ENCODE data around the gene PTH. TPM values are rescaled to one million over a fixed set of nuclear protein-coding genes. Genes with fewer than 3 reads are reported as not detected.

PTH gene
- not detected in 2 replicates for total RNA-seq (2014; rRNA removed; shearing (Covaris generic))

DNA sequence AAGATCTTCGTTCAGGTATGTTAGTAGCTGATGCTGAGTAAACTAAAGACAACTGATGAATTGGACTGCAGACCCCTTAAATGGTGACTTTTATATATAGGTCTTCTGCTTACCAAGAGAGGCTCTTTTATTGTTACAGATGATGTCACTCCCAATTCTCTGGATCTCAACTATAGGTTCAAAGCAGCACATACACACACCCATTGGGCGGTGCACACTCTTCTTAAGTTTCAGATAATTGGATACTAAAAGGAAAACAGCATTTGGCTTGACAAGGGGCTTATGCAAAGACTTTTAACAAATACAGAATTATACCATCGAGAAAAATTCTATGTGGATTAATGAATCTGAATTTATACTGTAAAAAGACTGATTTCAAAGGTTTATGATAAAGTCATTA lies at the start of gene PTH:
Gene PTH, minus strand, starts transcription at position 69 of the 400 bp plus-strand sequence. CDS start 3,142 bp downstream, outside the sequence.
- DNase-seq (ENCODE audit: low read depth) = no peak

DNA sequence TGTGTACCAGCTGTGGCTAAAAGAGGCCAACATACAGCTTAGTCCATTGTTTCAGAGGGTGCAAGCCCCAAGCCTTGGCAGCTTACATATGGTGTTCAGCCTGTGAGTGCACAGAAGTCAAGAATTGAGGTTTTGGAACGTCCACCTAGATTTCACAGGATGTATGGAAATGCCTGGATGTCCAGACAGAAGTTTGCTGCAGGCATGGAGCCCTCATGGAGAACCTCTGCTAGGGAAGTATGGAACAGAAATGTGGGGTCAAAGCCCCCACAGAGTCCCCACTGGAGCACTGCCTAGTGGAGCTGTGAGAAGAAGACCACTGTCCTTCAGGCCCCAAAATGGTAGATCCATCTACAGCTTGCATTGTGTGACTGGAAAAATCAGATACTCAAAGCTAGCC lies 42.2 kb upstream of the PTH start:
- no peak for DNase-seq (ENCODE audit: low read depth)

DNA sequence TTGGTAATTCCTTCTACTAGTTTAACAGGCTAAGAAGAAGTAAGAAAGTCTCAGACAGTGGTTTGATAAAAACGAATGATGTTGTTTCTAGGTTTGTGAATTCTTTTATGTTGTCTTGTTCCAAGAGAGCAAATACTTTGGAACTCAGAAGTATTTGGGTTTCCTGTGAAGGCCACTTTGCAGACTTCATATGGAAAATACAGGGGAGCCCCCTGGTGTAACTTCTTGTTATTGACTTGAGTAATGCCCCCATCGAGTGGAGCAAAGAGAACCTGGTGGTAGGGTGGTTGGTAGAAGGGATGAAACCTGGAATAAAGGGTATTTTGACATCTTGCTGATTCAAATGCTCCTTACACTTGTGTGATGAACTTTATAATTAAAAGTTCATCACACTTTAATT lies 40.0 kb upstream of the PTH start:
- no peak for DNase-seq (ENCODE audit: low read depth)

DNA sequence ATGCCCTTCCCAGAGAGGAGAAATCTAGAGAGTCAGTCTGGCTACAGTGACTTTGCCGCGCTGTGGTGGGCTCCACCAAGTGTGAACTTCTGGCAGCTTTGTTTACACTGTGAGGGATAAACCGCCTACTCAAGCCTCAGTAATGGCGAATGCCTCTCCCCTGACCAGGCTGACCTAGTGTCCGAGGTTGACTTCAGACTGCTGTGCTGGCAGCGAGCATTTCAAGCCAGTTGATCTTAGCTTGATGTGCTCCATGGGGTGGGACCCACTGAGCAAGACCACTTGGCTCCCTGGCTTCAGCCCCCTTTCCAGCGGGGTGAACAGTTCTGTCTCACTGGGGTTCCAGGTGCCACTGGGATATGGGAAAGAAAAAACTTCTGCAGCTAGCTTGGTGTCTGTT lies 38.6 kb upstream of the PTH start:
- DNase-seq (ENCODE audit: low read depth) = no peak

DNA sequence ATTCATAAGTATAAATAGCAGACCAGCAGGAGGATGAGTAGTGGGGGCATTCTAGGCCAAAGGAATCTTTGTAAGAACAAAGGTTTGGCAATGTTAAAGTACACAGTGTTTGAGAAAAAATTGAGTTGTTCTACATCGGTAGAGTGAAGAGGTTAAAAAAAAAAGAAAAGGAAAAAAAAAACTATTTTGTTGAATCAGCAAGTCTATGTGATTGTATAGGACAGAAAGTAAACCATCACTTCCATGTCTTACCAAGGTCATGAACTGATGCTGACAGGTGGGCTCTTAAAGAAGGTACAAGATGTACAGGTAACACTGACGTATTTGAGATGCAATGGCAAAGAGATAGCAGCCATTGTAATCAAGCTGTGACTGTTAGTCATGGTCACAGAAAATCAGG lies 29.5 kb upstream of the PTH start:
- no peak for DNase-seq (ENCODE audit: low read depth)

DNA sequence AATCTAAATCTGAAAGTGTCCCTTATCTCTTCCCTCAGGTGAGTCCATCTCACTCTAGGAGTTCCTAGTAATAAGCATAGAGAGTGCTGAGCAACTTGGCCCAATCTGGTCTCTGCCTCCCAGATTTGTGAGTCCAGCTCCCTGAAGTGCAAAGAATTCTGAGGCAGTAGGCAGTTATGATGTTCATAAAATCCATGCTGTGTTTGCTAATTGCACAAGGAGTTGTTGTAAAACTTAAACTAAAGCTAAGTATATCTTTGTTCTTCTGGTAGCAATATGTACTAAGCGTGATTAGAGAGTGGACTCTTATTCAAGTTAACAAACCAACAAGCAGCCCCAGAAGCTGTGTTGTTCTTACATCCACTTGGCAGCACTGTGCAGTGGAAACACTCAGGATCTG lies 7.6 kb upstream of the PTH start:
- DNase-seq (ENCODE audit: low read depth) = no peak

DNA sequence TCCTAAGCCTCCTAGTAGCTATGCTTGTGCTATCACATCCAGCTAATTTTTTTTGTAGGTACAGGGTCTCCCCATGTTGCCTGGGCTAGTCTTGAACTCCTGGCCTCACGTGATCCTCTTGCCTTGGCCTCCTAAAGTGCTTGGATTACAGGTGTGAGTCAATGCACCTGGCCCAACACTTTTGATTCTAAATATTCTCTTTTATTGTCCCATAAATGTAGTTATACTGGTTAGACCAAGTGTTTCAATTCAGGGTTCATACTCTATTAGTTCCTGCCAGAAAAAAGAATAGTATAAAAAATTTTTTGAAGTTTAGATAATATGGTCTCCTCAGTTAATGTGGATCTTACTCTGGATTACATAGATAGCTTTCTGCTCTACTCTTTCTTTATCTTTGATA lies 6.7 kb upstream of the PTH start:
- no peak for DNase-seq (ENCODE audit: low read depth)

DNA sequence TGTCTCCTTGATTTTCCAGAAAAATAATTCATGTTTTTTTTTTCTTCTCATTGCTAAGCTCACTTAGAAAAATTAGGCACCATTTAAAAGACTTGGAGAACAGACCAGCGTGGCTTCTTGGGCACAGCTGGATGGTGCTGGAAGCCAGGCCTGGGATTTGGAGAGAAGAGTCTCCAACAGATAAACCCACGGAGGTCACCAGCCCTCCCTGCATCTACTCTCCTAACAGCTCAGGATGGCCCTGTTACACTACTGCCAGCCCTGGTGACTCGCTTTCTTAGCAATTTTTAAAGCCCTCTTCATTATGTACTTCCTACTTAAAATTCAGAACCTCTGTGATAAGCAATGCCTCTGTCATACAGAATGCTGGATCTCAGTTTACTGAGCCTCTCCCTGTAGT lies 1.7 kb downstream of the PTH start:
- DNase-seq (ENCODE audit: low read depth) = no peak

DNA sequence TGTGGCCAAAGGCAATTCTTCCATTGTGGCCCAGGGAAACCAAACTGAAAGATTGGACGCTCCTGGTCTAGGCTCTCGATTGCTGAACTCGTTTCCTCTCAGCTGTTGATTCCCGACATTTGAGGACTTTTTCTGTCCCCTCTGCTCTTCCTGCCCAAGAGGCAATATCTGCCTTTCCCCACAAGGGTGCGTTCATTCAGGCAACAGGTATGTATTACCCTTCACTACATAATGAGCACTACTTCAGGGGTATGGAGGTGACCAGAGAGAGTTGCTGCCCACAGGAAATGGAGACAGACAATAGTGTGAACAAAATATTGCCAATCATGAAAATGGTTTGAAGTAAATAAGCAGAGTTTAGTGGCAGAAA lies 8.2 kb downstream of the PTH start:
- DNase-seq (ENCODE audit: low read depth) = peak; percentile 49

DNA sequence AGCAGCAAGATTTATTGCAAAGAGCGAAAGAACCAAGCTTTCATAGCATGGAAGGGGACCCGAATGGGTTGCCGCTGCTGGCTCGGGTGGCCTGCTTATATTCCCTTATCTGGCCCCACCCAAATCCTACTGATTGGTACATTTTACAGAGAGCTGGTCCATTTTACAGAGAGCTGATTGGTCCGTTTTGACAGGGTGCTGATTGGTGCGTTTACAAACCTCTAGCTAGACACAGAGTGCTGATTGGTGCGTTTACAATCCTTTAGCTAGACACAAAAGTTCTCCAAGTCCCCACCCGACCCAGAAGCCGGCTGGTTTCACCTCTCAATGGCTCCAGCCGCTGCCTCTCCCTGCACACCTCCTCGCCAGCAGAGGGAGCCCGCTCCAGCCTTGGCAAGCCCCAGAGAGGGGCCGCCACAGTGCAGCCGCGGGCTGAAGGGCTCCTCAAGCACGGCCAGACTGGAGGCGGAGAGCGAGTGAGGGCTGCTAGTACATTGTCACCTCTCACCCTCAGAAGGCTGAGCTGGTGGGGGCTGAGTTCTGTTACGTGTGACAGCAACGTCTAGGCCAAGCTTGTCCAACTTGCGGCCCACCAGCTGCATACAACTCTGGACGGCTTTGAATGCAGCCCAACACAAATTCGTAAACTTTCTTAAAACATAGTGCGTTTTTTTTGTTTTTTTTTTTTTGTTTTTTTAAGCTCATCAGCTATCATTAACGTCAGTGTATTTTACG lies 8.7 kb downstream of the PTH start:
- DNase-seq (ENCODE audit: low read depth) = peak; percentile 78

DNA sequence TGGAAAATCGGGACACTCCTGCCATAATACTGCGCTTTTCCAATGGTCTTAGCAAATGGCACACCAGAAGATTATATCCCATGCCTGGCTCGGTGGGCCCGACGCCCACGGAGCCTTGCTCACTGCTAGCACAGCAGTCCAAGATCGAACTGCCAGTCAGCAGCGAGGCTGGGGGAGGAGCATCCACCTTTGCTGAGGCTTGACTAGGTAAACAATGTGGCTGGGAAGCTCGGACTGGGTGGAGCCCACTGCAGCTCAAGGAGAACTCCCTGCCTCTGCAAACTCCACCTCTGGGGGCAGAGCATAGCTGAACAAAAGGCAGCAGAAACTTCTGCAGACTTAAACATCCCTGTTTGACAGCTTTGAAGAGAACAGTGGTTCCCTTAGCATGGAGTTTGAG lies 15.6 kb downstream of the PTH start:
- DNase-seq (ENCODE audit: low read depth) = no peak

DNA sequence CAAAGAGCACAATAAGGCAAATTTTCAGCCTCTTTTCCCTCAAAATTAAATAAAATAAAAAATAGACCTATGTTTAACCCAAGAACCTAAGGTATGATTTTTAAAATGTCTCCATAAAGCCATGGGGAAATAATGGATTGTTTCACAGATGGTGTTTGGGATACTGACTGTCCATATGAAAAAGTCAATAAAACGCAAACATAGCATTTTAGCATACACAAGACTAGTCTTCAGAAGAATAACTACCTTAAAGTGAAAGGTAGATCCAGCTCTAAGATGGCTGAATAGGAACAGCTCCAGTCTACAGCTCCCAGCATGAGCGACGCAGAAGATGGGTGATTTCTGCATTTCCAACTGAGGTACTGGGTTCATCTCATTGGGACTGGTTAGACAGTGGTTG lies 16.1 kb downstream of the PTH start:
- no peak for DNase-seq (ENCODE audit: low read depth)

DNA sequence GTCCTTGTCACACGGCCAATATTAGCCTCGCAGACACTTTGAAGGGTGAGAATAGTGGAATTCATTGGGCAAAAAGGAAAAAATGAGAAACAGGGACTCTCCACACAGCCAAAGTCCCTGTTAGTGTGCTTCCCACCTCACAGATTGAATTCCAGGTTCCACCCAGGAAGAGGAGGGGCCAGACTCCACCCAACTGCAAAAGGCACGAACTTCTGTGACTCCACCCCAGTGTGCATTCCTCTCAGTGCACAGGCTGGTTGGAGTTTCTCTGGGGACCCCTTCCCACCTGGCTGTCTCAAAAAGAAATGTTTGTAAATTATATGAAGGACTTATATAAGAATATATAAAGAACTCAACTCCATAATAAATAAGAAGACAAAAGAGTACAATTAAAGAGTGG lies 20.7 kb downstream of the PTH start:
- no peak for DNase-seq (ENCODE audit: low read depth)

DNA sequence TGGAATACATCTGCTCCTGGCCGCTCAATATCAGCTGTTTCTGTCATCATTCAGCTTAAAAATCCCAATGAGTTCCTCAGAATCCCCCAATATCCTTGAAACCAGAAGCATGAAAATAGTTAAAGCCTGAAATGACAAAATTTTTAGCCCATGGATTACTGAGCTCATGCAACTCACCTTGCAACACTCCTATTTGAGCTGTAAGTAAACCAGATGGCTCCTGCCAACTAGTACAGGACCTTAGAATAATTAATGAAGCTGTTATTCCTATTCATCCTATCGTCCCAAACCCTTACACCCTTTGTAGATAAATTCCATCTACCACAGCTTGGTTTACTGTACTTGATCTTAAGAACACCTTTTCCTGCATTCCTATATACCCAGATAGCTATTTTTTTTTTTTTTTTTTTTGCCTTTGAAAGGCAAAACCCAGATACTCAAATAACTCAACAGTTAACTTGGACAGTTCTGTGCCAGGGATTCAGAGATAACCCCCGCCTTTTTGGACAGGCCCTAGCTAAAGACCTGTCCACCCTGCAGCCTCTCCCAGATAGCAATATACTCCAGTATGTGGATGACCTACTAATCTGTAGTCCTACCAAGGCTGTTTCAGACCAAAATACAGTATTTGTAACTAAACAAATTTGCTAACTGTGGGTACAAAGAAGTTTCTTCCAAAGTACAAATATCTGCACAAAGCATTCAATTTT lies 22.6 kb downstream of the PTH start:
- no peak for DNase-seq (ENCODE audit: low read depth)

DNA sequence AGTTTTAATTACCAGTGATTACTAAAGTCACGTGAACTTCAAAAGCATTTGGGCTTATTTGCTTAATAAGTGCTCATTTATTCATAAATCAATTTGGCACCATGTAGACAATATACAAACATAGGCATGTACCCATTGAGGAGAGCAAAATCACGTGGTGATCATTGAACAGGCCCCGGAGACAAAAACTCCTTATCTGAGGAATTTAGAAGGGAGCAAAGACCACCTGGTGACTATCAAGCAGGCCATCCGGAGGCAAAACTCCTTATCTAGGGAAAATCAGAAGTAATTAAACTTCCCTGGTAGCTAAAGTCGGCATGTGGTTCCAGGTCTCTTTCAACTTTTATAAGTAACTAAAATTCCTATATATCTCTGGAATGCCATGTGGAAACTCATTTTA lies 27.0 kb downstream of the PTH start:
- no peak for DNase-seq (ENCODE audit: low read depth)

DNA sequence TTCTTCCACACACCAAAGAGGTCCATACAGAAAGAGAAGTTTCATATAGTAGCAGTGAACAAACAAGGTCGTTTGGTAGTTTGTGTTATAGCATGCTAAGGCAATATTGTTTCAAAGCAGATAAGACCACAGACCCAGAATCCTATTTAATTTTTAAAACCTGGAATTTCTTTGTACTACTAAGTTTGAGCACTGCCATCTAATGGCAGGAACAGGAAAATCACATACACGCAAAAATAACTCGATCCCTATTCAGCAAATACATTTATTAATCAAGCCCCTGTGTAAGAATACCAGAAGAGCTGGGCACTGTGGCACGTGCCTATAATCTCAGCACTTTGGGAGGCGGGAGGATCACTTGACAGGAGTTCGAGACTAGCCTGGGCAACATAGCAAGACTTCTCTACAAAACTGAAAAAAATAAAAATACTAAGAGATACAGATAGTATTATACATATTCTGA lies 29.9 kb downstream of the PTH start:
- peak; percentile 12 for DNase-seq (ENCODE audit: low read depth)

DNA sequence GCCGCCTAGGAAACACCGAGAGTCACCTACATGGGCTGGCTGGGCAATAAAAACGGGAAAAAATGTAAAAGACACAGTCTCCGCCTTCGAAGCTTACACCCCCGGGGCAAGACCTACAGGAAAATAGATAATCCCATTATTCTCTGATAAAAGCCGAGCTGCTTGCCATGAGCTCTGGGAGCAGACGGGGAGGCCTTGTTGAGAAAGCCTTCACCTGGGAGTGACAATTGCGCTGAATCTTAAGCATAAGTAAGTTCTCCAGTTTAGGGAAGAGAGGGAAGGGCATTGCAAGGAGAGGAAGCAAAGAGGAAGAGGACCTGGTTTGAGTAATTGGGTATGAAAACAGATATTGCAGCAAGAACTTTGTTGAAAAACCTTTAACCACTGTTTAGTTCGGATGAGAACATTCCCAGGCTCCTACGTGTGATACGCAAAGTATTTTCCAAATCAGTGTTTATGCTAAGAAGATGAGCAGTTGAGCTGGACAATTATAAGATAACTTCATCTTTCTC lies 32.0 kb downstream of the PTH start:
- DNase-seq (ENCODE audit: low read depth) = no peak

DNA sequence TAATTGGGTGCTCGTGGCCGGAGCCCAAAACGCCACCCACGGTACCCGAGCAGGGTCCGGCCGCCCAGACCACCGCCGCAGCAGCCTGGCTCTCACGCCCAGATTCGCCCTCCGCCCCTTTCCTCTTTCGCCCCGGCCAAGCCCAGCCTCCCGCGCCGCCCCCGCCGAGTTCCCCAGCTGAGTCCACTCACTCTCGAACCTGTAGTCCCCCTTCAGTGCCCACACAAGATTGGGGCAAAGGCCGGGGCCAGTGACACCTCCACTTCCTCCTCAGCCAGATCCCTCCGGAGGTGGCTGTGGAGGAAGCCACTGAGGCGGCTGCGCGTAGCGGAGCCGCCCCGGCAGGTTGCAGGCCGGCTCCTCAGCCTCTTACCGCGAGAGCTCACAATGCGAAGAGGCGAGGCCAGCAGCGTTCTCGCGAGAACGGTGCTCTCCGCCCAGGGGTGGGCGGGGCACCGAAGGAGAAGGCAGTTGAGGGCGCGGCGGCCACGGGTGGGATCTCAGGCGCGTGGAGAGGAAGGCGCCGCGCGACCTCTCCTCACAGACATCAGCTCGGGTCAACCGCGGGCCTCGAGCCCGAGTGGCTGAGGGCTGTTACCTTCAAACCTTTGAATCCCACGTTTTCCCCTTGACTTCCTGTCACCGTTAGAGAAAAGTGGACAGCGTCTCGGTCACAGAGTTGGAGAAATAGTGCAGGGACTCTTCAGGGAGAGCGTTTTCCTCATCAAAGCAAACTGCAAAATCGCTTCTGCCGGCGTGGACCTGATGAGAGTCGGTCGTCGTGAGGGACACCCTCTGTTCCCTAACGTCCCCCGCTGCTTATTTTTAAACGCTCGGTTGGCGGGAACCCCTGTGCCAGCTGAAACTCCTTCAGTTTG lies 32.7 kb downstream of the PTH start, which contains the start of gene BTBD10:
Gene BTBD10, minus strand, starts transcription at position 322 of the 878 bp plus-strand sequence. CDS start 18,098 bp downstream, outside the sequence.
- DNase-seq (ENCODE audit: low read depth) = peak; percentile 97

DNA sequence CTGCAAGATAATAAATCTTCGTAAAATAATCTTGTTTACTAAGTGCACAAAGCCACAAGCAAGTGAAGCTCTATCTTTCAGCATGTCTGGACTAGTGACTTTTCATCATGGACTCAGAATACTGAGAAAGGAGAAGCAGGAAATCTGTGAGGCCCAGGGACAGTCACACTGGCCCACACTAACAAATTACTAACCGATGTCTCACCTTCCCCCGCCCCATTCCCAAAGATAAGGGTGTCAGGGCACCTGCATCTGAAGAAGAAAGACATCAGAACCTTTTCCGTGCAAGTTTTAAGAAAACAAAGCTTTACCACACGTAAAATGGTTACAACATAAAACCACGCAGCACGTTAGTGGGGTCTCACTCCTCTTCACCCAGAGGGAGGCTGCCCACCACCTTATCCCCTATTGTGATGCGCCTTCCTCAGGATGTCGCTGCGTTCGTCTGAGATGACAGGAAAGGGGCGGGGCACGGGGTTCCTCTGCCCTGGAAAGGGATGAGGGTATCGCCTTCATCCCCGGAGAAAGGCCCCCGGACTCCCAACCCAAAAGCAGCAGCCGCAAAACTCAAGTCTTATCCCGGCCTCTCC lies 33.4 kb downstream of the PTH start:
- DNase-seq (ENCODE audit: low read depth) = peak; percentile 68

DNA sequence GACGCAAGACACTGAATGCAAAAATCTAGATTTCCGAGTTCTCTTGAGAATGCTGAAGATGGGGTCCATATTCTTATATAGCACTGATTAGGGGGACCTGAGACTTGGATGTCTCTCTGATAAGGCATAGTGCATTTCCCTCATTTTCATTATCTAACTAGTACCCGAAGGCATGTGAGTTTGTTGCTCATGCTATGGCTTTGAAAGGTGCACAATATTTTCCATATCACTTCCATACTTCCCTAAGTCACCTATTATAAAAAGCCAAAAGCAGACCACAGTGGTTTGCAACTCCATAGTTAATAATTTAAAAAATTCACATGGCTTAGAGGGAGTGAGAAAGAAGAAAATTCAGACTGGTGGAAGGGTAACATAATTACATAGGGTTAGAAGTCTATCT lies 34.5 kb downstream of the PTH start:
- DNase-seq (ENCODE audit: low read depth) = no peak

DNA sequence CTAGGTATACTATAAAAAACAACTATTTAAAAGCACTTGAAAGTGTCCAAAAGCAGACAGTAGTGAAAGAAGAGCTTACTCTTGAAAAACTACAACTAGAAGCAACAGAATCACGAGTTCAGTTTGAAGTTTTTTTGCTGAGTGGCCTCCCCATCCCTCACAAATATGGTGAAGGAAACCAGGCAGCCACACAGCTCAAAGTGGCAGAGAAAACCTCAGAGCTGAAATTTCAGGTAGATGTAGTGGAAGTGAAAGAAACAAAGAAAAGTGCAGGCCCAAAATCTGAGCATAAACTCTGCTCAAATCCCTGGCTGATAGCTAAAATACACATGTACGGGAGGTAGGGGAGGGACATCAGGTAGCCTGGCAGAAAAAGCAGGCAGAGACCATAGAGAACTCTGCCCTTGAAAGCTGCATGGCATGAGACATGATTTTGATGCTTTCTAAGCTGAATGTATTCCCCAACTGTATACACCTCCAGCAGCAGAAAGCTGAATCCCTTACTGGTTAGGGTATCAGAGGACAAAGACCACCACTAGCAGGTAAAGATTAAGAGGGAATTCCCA lies 44.9 kb downstream of the PTH start:
- no peak for DNase-seq (ENCODE audit: low read depth)

Data from Daoy (cell line).